Measurements from ENCODE around the gene PLCXD1. TPM values are rescaled to one million over a fixed set of nuclear protein-coding genes. Genes with fewer than 3 reads are reported as not detected.

Gene PLCXD1
- total and polyA plus RNA-seq, 2 experiments from 2014 or later: 16.6 to 50.4 TPM

- no peaks in the 10 kb centered on the region for H3K27me3 ChIP-seq
- H3K9me3 ChIP-seq (ENCODE audit: low read depth): no peaks in the 10 kb centered on the region
- DNase-seq (ENCODE audit: low read depth in 1 of 2, low spot score in 1 of 2): peak; percentile 90 to 93
- H3K4me1 ChIP-seq (ENCODE audit: low read depth): no peaks in the 10 kb centered on the region
- peak overlapping the region; percentile 58 for H3K4me3 ChIP-seq
- peaks cover 5% of the 10 kb centered on the region for H3K36me3 ChIP-seq
- H3K27ac ChIP-seq: peak overlapping the region; percentile 52
- no peak for TF ChIP-seq CTCF (IDR thresholded peaks at IDR 0.05; ENCODE audit: low read depth, low read length)
Measured at GRCh38 chrX:283115-283845, 2.1 kb downstream of the PLCXD1 start.

- Histone ChIP-seq H3K27me3 (no peaks in the 10 kb centered on the region), H3K27ac (no peak overlapping the region), H3K36me3 (peaks cover 5% of the 10 kb centered on the region), H3K9me3 (ENCODE audit: low read depth) (no peaks in the 10 kb centered on the region), H3K4me3 (no peak overlapping the region), H3K4me1 (ENCODE audit: low read depth) (no peaks in the 10 kb centered on the region)
- DNase-seq (ENCODE audit: low read depth in 1 of 2, low spot score in 1 of 2): no peak
- TF ChIP-seq CTCF (IDR thresholded peaks at IDR 0.05; ENCODE audit: low read depth, low read length): no peak
Measured at GRCh38 chrX:285076-285677, 4.0 kb downstream of the PLCXD1 start.

GRCh38 chrX:287670-288069 is 6.5 kb downstream of the PLCXD1 start:
- Histone ChIP-seq H3K27me3 (no peaks in the 10 kb centered on the region), H3K4me1 (ENCODE audit: low read depth) (no peaks in the 10 kb centered on the region), H3K9me3 (ENCODE audit: low read depth) (no peaks in the 10 kb centered on the region), H3K27ac (no peak overlapping the region), H3K4me3 (no peak overlapping the region), H3K36me3 (peaks cover 10% of the 10 kb centered on the region)
- DNase-seq (ENCODE audit: low read depth in 1 of 2, low spot score in 1 of 2): no peak
- TF ChIP-seq CTCF (IDR thresholded peaks at IDR 0.05; ENCODE audit: low read depth, low read length): no peak

- H3K9me3 ChIP-seq (ENCODE audit: low read depth): no peaks in the 10 kb centered on the region
- H3K36me3 ChIP-seq: peaks cover 19% of the 10 kb centered on the region
- no peak for TF ChIP-seq CTCF (IDR thresholded peaks at IDR 0.05; ENCODE audit: low read depth, low read length)
- no peaks in the 10 kb centered on the region for H3K4me1 ChIP-seq (ENCODE audit: low read depth)
- H3K4me3 ChIP-seq: no peak overlapping the region
- DNase-seq (ENCODE audit: low read depth in 1 of 2, low spot score in 1 of 2): no peak
- no peak overlapping the region for H3K27ac ChIP-seq
- H3K27me3 ChIP-seq: no peaks in the 10 kb centered on the region
Measured at GRCh38 chrX:288561-288991, 7.4 kb downstream of the PLCXD1 start.

GRCh38 chrX:290476-291166 is 9.4 kb downstream of the PLCXD1 start:
- no peak overlapping the region for H3K4me3 ChIP-seq
- TF ChIP-seq CTCF (IDR thresholded peaks at IDR 0.05; ENCODE audit: low read depth, low read length): no peak
- DNase-seq (ENCODE audit: low read depth in 1 of 2, low spot score in 1 of 2): no peak
- no peaks in the 10 kb centered on the region for H3K9me3 ChIP-seq (ENCODE audit: low read depth)
- H3K27ac ChIP-seq: no peak overlapping the region
- H3K36me3 ChIP-seq: peaks cover 18% of the 10 kb centered on the region
- H3K27me3 ChIP-seq: no peaks in the 10 kb centered on the region
- H3K4me1 ChIP-seq (ENCODE audit: low read depth): no peaks in the 10 kb centered on the region
